Peyer's patch (tissue), 4 donors: ENCODE results near the gene NEDD4L. TPM values are rescaled to one million over a fixed set of nuclear protein-coding genes. Genes with fewer than 3 reads are reported as not detected.

Source experiments
- DNase-seq, 3 donors: peaks; one replicate each; pipeline ENCODE4 v3.0.0-alpha.2; 2017 to 2019
- H3K27ac ChIP-seq, 4 donors: fragments of 200-600 bp; sonication (generic); one replicate each; pipeline ENCODE4 v1.5.1; 2016 to 2019
- H3K27me3 ChIP-seq, 2 donors: fragments of 200-600 bp; sonication (generic); one replicate each; pipeline ENCODE4 v1.5.1; 2019
- H3K36me3 ChIP-seq, 3 donors: fragments of 200-600 bp; sonication (generic); one replicate each; pipeline ENCODE4 v1.5.1; 2016 to 2019
- H3K4me1 ChIP-seq, 4 donors: fragments of 200-600 bp; sonication (generic); one replicate each; pipeline ENCODE4 v1.5.1; 2016 to 2019
- H3K4me3 ChIP-seq, 4 donors: fragments of 200-600 bp; sonication (generic); 1 replicate in 3 of 4; 2 replicates in 1 of 4; pipeline ENCODE4 v1.5.1; 2016 to 2019; ENCODE audit warnings: mild to moderate bottlenecking in 1 of 4
- H3K9me3 ChIP-seq, 4 donors: fragments of 200-600 bp; sonication (generic); one replicate each; pipeline ENCODE4 v1.5.1; 2016 to 2019; ENCODE audit warnings: mild to moderate bottlenecking in 1 of 4
- CTCF ChIP-seq, 6 experiments: fragments of 450-650 bp in 4 of 6; fragments of 200-600 bp in 2 of 6; sonication (generic) in 1 of 6; IDR thresholded peaks; one replicate each; pipeline ENCODE4 v1.5.1; 2017 to 2019; ENCODE audit warnings: antibody characterized with exemption in 6 of 6, mild to moderate bottlenecking in 3 of 6, moderate library complexity in 1 of 6
- POLR2A ChIP-seq, 2 donors: fragments of 450-650 bp; IDR thresholded peaks; one replicate each; pipeline ENCODE4 v1.5.1; 2017; ENCODE audit warnings: antibody characterized with exemption in 2 of 2, mild to moderate bottlenecking in 2 of 2, moderate library complexity in 2 of 2
- total RNA-seq, 4 donors: library from RNA; depleted of rRNA; stranded (reverse); fragments of >200 nt; gene quantifications; one replicate each; pipeline ENCODE4 v1.1.0, GENCODE V29; 2016

Gene NEDD4L
- total RNA-seq, 4 donors from 2014 or later, result 213 to 312 (median 277) TPM

- Histone ChIP-seq H3K4me3 (no peak overlapping the region), H3K27ac (peak overlapping the region in 1 of 4 donors; percentile 48), H3K36me3 (peaks cover 0 to 79% (median 0%) of the 10 kb centered on the region in 3 donors), H3K9me3 (no peaks in the 10 kb centered on the region), H3K4me1 (no peaks in the 10 kb centered on the region), H3K27me3 (no peaks in the 10 kb centered on the region)
- no peak for DNase-seq
- TF ChIP-seq POLR2A (IDR thresholded peaks at IDR 0.05) (no peak), CTCF (IDR thresholded peaks at IDR 0.05) (no peak)
Measured at GRCh38 chr18:58391231-58391825, 347.3 kb downstream of the NEDD4L start.

DNA sequence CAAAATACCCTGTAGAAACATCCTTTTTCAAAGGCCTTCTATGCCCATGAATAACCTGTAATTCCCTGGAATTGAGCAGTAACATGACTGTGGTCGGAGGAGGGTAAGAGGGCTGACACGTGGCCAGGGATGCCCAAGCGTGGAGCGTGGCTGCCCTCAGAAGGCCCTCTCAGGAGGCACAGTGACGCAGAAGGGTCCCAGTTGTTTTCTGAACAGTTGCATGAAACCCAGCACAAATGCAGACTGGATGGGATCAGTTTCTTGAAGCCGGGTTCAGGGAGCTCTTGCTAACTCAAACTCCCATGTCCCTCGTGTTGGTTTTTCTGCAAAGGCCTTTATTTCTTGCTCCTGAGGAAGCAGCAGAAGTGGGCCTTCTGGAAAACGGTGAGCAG, 347.9 kb downstream of the NEDD4L start:
- Histone ChIP-seq H3K27ac (peak overlapping the region in 1 of 4 donors; percentile 48), H3K27me3 (no peaks in the 10 kb centered on the region), H3K9me3 (no peaks in the 10 kb centered on the region), H3K4me3 (no peak overlapping the region), H3K4me1 (no peaks in the 10 kb centered on the region), H3K36me3 (peaks cover 0 to 74% (median 0%) of the 10 kb centered on the region in 3 donors)
- DNase-seq, result no peak
- TF ChIP-seq CTCF (IDR thresholded peaks at IDR 0.05), result no peak
- TF ChIP-seq POLR2A (IDR thresholded peaks at IDR 0.05), result no peak

- no peak for TF ChIP-seq CTCF (IDR thresholded peaks at IDR 0.05)
- TF ChIP-seq POLR2A (IDR thresholded peaks at IDR 0.05), result no peak
- no peak overlapping the region for H3K4me3 ChIP-seq
- H3K27me3 ChIP-seq, result no peaks in the 10 kb centered on the region
- peaks cover 0 to 73% (median 0%) of the 10 kb centered on the region in 3 donors for H3K36me3 ChIP-seq
- H3K9me3 ChIP-seq, result no peaks in the 10 kb centered on the region
- H3K4me1 ChIP-seq, result no peaks in the 10 kb centered on the region
- H3K27ac ChIP-seq, result peak overlapping the region in 1 of 4 donors; percentile 48
- no peak for DNase-seq
Measured at GRCh38 chr18:58392324-58393000, 348.4 kb downstream of the NEDD4L start.

- H3K9me3 ChIP-seq, result no peaks in the 10 kb centered on the region
- no peak overlapping the region for H3K27ac ChIP-seq
- H3K4me1 ChIP-seq, result no peaks in the 10 kb centered on the region
- no peak for DNase-seq
- H3K27me3 ChIP-seq, result no peaks in the 10 kb centered on the region
- H3K4me3 ChIP-seq, result no peak overlapping the region
- peaks cover 0 to 65% (median 0%) of the 10 kb centered on the region in 3 donors for H3K36me3 ChIP-seq
- no peak for TF ChIP-seq POLR2A (IDR thresholded peaks at IDR 0.05)
- no peak for TF ChIP-seq CTCF (IDR thresholded peaks at IDR 0.05)
Measured at GRCh38 chr18:58393295-58393694, 349.3 kb downstream of the NEDD4L start.

- no peak overlapping the region for H3K27ac ChIP-seq
- DNase-seq, result no peak
- H3K4me3 ChIP-seq, result no peak overlapping the region
- peaks cover 0 to 62% (median 0%) of the 10 kb centered on the region in 3 donors for H3K36me3 ChIP-seq
- TF ChIP-seq POLR2A (IDR thresholded peaks at IDR 0.05) (no peak), CTCF (IDR thresholded peaks at IDR 0.05) (no peak)
- no peaks in the 10 kb centered on the region for H3K4me1 ChIP-seq
- no peaks in the 10 kb centered on the region for H3K27me3 ChIP-seq
- H3K9me3 ChIP-seq, result no peaks in the 10 kb centered on the region
Measured at GRCh38 chr18:58394046-58394445, 350.0 kb downstream of the NEDD4L start.
